Measurements from ENCODE around the gene BLMH.

The BLMH gene

GRCh38 chr17:30246460-30246859 is 45.3 kb downstream of the BLMH start:
- no peak for TF ChIP-seq CTCF (IDR thresholded peaks at IDR 0.05; ENCODE audit: borderline replicate concordance, control extremely low read depth, extremely low read depth, insufficient read depth, missing control alignments)
- in situ Hi-C loops (cut with MboI; ENCODE audit: low sequenced_read_pairs, unreplicated experiment), result no loop called here
- DNase-seq (ENCODE audit: low spot score), result no peak

GRCh38 chr17:30244853-30245385 is 46.8 kb downstream of the BLMH start:
- DNase-seq (ENCODE audit: low spot score), result no peak
- no peak for TF ChIP-seq CTCF (IDR thresholded peaks at IDR 0.05; ENCODE audit: borderline replicate concordance, control extremely low read depth, extremely low read depth, insufficient read depth, missing control alignments)
- in situ Hi-C loops (cut with MboI; ENCODE audit: low sequenced_read_pairs, unreplicated experiment), result no loop called here

- DNase-seq (ENCODE audit: low spot score), result no peak
- in situ Hi-C loops (cut with MboI; ENCODE audit: low sequenced_read_pairs, unreplicated experiment), result no loop called here
- no peak for TF ChIP-seq CTCF (IDR thresholded peaks at IDR 0.05; ENCODE audit: borderline replicate concordance, control extremely low read depth, extremely low read depth, insufficient read depth, missing control alignments)
Measured at GRCh38 chr17:30243568-30243967, 48.2 kb downstream of the BLMH start.

GRCh38 chr17:30243002-30243401 is 48.7 kb downstream of the BLMH start:
- in situ Hi-C loops (cut with MboI; ENCODE audit: low sequenced_read_pairs, unreplicated experiment), result no loop called here
- no peak for TF ChIP-seq CTCF (IDR thresholded peaks at IDR 0.05; ENCODE audit: borderline replicate concordance, control extremely low read depth, extremely low read depth, insufficient read depth, missing control alignments)
- no peak for DNase-seq (ENCODE audit: low spot score)

- DNase-seq (ENCODE audit: low spot score), result no peak
- in situ Hi-C loops (cut with MboI; ENCODE audit: low sequenced_read_pairs, unreplicated experiment), result no loop called here
- TF ChIP-seq CTCF (IDR thresholded peaks at IDR 0.05; ENCODE audit: borderline replicate concordance, control extremely low read depth, extremely low read depth, insufficient read depth, missing control alignments), result no peak
Measured at GRCh38 chr17:30241051-30241450, 50.7 kb downstream of the BLMH start.

- no peak for DNase-seq (ENCODE audit: low spot score)
- in situ Hi-C loops (cut with MboI; ENCODE audit: low sequenced_read_pairs, unreplicated experiment), result no loop called here
Measured at GRCh38 chr17:30240177-30240576, 51.6 kb downstream of the BLMH start.

More at GRCh38 chr17:30240177-30240576, 51.6 kb downstream of the BLMH start:
- TF ChIP-seq CTCF (IDR thresholded peaks at IDR 0.05; ENCODE audit: borderline replicate concordance, control extremely low read depth, extremely low read depth, insufficient read depth, missing control alignments), result no peak
